Mammary epithelial cell (primary cell): ENCODE data around the gene CCDC13.

Experiments
- EZH2 ChIP-seq: IDR thresholded peaks from 2 replicates; pipeline ENCODE4 v1.6.1; 2012; ENCODE audit warnings: low read length, inconsistent platforms, borderline replicate concordance
- TF ChIP-seq, protein P1 (sequence below), 2 donors: IDR thresholded peaks in 1 of 2; conservative IDR thresholded peaks in 1 of 2; 2 replicates each; pipeline ENCODE4 v1.5.1; 2011 to 2012; ENCODE audit warnings: inconsistent platforms in 2 of 2, low read length in 2 of 2, mild to moderate bottlenecking in 2 of 2, control low read depth in 1 of 2, low read depth in 1 of 2; ENCODE audit not compliant: insufficient read depth in 1 of 2; ENCODE audit errors: extremely low read depth in 1 of 2

DNA sequence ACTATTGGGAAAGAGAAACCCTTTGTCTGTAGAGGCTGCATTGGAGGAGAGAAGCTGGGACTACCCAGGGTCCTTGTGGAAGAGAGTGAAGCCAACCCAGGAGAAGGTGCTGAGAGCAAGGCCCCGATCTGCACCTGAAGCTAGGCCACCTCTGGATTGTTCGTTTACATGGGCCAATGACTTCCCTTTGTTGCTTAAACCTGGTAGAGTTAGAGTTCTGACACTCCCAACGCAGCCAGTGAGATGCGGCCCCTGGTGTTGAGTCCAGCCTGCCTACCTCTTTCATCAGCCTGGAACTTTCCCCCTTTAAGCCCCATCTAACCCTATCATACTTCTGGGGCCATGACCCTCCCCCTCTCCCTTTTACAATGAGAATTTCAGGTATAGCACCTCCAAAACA, 30.8 kb downstream of the CCDC13 start:
- TF ChIP-seq EZH2 = no peak
- TF ChIP-seq, protein P1, sequence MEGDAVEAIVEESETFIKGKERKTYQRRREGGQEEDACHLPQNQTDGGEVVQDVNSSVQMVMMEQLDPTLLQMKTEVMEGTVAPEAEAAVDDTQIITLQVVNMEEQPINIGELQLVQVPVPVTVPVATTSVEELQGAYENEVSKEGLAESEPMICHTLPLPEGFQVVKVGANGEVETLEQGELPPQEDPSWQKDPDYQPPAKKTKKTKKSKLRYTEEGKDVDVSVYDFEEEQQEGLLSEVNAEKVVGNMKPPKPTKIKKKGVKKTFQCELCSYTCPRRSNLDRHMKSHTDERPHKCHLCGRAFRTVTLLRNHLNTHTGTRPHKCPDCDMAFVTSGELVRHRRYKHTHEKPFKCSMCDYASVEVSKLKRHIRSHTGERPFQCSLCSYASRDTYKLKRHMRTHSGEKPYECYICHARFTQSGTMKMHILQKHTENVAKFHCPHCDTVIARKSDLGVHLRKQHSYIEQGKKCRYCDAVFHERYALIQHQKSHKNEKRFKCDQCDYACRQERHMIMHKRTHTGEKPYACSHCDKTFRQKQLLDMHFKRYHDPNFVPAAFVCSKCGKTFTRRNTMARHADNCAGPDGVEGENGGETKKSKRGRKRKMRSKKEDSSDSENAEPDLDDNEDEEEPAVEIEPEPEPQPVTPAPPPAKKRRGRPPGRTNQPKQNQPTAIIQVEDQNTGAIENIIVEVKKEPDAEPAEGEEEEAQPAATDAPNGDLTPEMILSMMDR (conservative IDR thresholded peaks at IDR 0.05 in 1 of 2, IDR thresholded peaks at IDR 0.05 in 1 of 2; ENCODE audit: extremely low read depth in 1 of 2, insufficient read depth in 1 of 2, low read depth in 1 of 2, low read length in 2 of 2) = no peak
